Peyer's patch (tissue), 4 donors: ENCODE measurements around the gene ZNF48. TPM values are rescaled to one million over a fixed set of nuclear protein-coding genes. Genes with fewer than 3 reads are reported as not detected.

ENCODE experiments used
- DNase-seq, 3 donors: peaks; one replicate each; pipeline ENCODE4 v3.0.0-alpha.2; 2017 to 2019
- H3K27ac ChIP-seq, 4 donors: fragments of 200-600 bp; sonication (generic); one replicate each; pipeline ENCODE4 v1.5.1; 2016 to 2019
- H3K27me3 ChIP-seq, 2 donors: fragments of 200-600 bp; sonication (generic); one replicate each; pipeline ENCODE4 v1.5.1; 2019
- H3K36me3 ChIP-seq, 3 donors: fragments of 200-600 bp; sonication (generic); one replicate each; pipeline ENCODE4 v1.5.1; 2016 to 2019
- H3K4me1 ChIP-seq, 4 donors: fragments of 200-600 bp; sonication (generic); one replicate each; pipeline ENCODE4 v1.5.1; 2016 to 2019
- H3K4me3 ChIP-seq, 4 donors: fragments of 200-600 bp; sonication (generic); 1 replicate in 3 of 4; 2 replicates in 1 of 4; pipeline ENCODE4 v1.5.1; 2016 to 2019; ENCODE audit warnings: mild to moderate bottlenecking in 1 of 4
- H3K9me3 ChIP-seq, 4 donors: fragments of 200-600 bp; sonication (generic); one replicate each; pipeline ENCODE4 v1.5.1; 2016 to 2019; ENCODE audit warnings: mild to moderate bottlenecking in 1 of 4
- POLR2A ChIP-seq, 2 donors: fragments of 450-650 bp; IDR thresholded peaks; one replicate each; pipeline ENCODE4 v1.5.1; 2017; ENCODE audit warnings: antibody characterized with exemption in 2 of 2, mild to moderate bottlenecking in 2 of 2, moderate library complexity in 2 of 2
- total RNA-seq, 4 donors: library from RNA; depleted of rRNA; stranded (reverse); fragments of >200 nt; gene quantifications; one replicate each; pipeline ENCODE4 v1.1.0, GENCODE V29; 2016
- TF ChIP-seq, protein P1 (sequence below), 6 experiments: fragments of 450-650 bp in 4 of 6; fragments of 200-600 bp in 2 of 6; sonication (generic) in 1 of 6; IDR thresholded peaks; one replicate each; pipeline ENCODE4 v1.5.1; 2017 to 2019; ENCODE audit warnings: antibody characterized with exemption in 6 of 6, mild to moderate bottlenecking in 3 of 6, moderate library complexity in 1 of 6

The ZNF48 gene
- total RNA-seq, 4 donors from 2014 or later = 4.2 to 9.7 (median 7.1) TPM

- H3K27ac ChIP-seq = no peak overlapping the region
- DNase-seq = no peak
- no peaks in the 10 kb centered on the region for H3K9me3 ChIP-seq
- H3K4me1 ChIP-seq = peaks cover 0 to 20% (median 5%) of the 10 kb centered on the region in 4 donors
- H3K4me3 ChIP-seq = no peak overlapping the region
- peaks cover 0 to 69% (median 0%) of the 10 kb centered on the region in 3 donors for H3K36me3 ChIP-seq
- TF ChIP-seq POLR2A (IDR thresholded peaks at IDR 0.05) = no peak
- TF ChIP-seq, protein P1, sequence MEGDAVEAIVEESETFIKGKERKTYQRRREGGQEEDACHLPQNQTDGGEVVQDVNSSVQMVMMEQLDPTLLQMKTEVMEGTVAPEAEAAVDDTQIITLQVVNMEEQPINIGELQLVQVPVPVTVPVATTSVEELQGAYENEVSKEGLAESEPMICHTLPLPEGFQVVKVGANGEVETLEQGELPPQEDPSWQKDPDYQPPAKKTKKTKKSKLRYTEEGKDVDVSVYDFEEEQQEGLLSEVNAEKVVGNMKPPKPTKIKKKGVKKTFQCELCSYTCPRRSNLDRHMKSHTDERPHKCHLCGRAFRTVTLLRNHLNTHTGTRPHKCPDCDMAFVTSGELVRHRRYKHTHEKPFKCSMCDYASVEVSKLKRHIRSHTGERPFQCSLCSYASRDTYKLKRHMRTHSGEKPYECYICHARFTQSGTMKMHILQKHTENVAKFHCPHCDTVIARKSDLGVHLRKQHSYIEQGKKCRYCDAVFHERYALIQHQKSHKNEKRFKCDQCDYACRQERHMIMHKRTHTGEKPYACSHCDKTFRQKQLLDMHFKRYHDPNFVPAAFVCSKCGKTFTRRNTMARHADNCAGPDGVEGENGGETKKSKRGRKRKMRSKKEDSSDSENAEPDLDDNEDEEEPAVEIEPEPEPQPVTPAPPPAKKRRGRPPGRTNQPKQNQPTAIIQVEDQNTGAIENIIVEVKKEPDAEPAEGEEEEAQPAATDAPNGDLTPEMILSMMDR (IDR thresholded peaks at IDR 0.05) = no peak
- no peaks in the 10 kb centered on the region for H3K27me3 ChIP-seq
These were observed 35.4 kb upstream of the ZNF48 start for GRCh38 chr16:30359871-30360170.

GRCh38 chr16:30361180-30361579 is 34.0 kb upstream of the ZNF48 start:
- TF ChIP-seq, protein P1 (IDR thresholded peaks at IDR 0.05) = no peak
- Histone ChIP-seq H3K4me1 (peaks cover 0 to 13% (median 1%) of the 10 kb centered on the region in 4 donors), H3K27me3 (no peaks in the 10 kb centered on the region), H3K36me3 (peaks cover 0 to 78% (median 0%) of the 10 kb centered on the region in 3 donors), H3K4me3 (no peak overlapping the region), H3K9me3 (no peaks in the 10 kb centered on the region), H3K27ac (no peak overlapping the region)
- DNase-seq = no peak

DNA sequence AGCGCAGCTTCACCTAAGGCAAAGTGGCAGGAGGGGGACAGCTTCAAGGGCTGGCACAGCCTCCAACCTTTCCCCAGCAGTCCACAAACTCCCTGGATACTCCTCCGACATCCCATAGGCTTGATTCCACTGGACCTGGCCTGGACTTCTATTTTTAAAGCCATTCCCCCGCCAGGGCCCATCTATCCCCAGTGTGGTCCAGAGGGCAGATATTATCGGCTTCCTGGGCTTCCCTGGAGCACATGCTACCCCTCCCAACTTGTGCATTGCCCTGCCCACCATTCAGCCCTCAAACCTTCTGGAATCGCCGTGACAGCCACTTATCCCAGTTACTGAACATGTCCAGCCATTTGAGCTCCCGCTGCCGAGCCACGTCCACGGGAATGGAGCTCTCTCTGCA is 30.0 kb upstream of the ZNF48 start:
- no peaks in the 10 kb centered on the region for H3K9me3 ChIP-seq
- peaks cover 0 to 49% (median 0%) of the 10 kb centered on the region in 3 donors for H3K36me3 ChIP-seq
- H3K4me3 ChIP-seq = no peak overlapping the region
- H3K27ac ChIP-seq = no peak overlapping the region
- DNase-seq = no peak
- TF ChIP-seq, protein P1 (IDR thresholded peaks at IDR 0.05) = no peak
- TF ChIP-seq POLR2A (IDR thresholded peaks at IDR 0.05) = no peak
- H3K4me1 ChIP-seq = peaks cover 0 to 24% (median 8%) of the 10 kb centered on the region in 4 donors
- no peaks in the 10 kb centered on the region for H3K27me3 ChIP-seq

- Histone ChIP-seq H3K27ac (no peak overlapping the region), H3K9me3 (no peaks in the 10 kb centered on the region), H3K4me1 (peaks cover 0 to 27% (median 8%) of the 10 kb centered on the region in 4 donors), H3K4me3 (no peak overlapping the region), H3K36me3 (peaks cover 0 to 36% (median 0%) of the 10 kb centered on the region in 3 donors), H3K27me3 (no peaks in the 10 kb centered on the region)
- DNase-seq = no peak
- TF ChIP-seq, protein P1 (IDR thresholded peaks at IDR 0.05) = no peak
- no peak for TF ChIP-seq POLR2A (IDR thresholded peaks at IDR 0.05)
These were observed 28.7 kb upstream of the ZNF48 start for GRCh38 chr16:30366511-30366910.

DNA sequence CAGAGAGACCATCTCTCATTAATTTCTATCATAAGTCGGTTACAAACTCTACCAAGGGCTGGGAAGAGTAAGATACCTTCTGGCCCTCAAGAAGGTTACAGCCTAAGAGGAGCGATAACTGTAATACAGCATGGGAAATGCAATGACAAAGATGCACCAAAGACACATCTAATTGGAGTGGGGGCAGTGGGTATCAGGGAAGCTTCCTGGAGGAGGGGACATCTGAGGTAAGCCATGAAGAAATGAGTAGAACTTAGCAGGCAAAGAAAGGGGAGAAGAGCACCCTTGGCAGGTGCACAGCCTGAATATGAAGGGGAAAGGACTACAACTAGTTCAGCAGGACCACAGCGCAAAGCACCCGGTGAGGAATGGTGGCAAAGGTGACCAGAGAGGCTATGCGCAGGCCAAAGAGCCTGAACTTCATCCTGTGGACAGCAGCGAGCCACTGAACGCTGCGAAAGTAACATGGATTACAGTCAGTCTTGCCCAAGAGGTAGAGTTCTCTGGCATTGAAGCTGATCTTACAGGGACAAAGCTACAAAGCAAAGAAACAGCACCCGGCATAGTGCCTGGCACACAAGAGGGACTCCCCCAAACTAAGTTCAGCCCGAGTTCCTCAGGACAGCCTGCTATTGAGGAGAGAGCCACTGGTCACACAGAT is 27.7 kb upstream of the ZNF48 start:
- Histone ChIP-seq H3K4me3 (peak overlapping the region; percentile 73 to 99 (median 93)), H3K4me1 (peaks cover 0 to 28% (median 8%) of the 10 kb centered on the region in 4 donors), H3K9me3 (no peaks in the 10 kb centered on the region), H3K36me3 (peaks cover 0 to 30% (median 0%) of the 10 kb centered on the region in 3 donors), H3K27me3 (no peaks in the 10 kb centered on the region), H3K27ac (peak overlapping the region in 2 of 4 donors; percentile 52 to 75)
- DNase-seq = no peak
- no peak for TF ChIP-seq POLR2A (IDR thresholded peaks at IDR 0.05)
- TF ChIP-seq, protein P1 (IDR thresholded peaks at IDR 0.05) = no peak
